Gastrocnemius medialis (tissue), 4 donors: ENCODE measurements around the gene ARVCF.

Source experiments
- CTCF ChIP-seq, 5 experiments: fragments of 450-650 bp in 3 of 5; fragments of 200-600 bp in 2 of 5; sonication (generic) in 2 of 5; IDR thresholded peaks in 4 of 5; conservative IDR thresholded peaks in 1 of 5; 1 replicate in 4 of 5; 2 replicates in 1 of 5; pipeline ENCODE4 v1.5.1; 2016 to 2019; ENCODE audit warnings: antibody characterized with exemption in 5 of 5, mild to moderate bottlenecking in 3 of 5, moderate library complexity in 3 of 5
- POLR2A ChIP-seq, 2 donors: fragments of 450-650 bp; IDR thresholded peaks; one replicate each; pipeline ENCODE4 v1.6.1; 2017; ENCODE audit warnings: antibody characterized with exemption in 2 of 2, mild to moderate bottlenecking in 2 of 2, moderate library complexity in 2 of 2

GRCh38 chr22:19993926-19994325 is 22.7 kb downstream of the ARVCF start:
- TF ChIP-seq CTCF (IDR thresholded peaks at IDR 0.05 in 4 of 5, conservative IDR thresholded peaks at IDR 0.05 in 1 of 5): no peak
- no peak for TF ChIP-seq POLR2A (IDR thresholded peaks at IDR 0.05)
